ENCODE data around the gene TMA16.

TMA16 gene

DNA sequence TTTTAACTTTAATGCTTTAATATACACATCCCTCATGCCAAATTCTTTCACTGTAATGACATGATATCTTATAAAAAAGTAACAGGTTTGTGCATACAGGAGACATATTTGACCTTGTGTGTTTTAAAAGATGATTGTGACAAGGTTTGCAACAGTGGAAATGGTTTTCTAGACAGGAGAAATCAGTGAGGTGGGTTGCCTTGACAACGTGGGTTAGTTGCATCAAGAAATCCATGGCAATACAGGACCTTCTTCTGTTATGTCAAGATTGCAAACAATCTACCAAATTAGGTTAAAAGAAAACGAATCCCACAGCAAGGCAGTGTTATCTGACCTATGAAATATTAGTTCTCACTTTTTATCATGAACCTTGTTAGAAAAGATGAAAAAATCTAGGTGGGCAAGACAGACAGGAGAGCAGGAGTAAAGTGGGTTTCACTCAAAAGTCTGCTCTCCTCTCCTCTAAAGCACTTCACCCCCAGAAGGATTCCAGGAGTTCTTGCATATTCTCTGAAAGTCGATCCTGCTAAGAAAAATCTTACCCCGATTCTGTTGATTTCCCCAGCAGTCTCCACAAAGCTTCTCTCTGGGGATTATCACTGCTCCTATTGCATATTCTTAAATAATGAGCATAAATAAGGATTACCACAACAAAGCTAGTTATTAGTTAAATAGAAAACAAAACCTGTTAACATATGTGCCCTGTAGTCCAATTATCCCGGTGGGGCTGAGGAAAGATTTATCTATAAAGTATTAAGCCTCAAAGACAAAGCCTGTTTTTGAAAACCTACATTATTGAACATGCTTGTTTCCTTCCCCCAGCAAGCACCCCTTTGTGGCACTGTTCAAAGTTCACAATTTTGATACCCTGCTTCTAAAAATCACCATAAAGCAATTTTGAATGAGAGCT lies 71.0 kb downstream of the TMA16 start:
- DNase-seq, result no peak

DNA sequence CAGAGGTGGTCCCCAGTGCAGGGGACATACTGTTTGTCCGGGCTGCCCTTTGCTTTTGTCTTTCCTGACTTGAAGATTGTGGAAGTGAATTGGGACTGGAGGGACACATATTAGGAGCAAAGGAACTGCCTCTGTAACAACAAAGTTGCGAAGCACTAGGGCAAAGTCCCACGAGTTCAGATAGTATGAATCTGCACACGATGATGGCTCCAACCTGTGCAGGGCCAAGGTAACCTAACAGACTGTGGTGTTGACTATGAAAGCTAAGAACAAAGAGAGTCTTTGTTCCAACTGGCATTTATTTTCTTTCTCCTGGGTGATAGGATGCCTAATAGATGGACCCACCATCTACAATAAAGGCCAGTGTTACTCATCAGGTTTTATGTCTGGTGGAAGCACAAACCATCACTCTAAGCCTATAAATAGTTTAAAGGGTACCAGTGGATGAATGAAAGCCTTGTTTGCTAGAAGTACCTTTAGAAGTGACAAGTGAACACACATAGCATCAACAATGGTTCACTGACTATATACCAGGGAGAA lies 71.8 kb downstream of the TMA16 start:
- no peak for DNase-seq

DNA sequence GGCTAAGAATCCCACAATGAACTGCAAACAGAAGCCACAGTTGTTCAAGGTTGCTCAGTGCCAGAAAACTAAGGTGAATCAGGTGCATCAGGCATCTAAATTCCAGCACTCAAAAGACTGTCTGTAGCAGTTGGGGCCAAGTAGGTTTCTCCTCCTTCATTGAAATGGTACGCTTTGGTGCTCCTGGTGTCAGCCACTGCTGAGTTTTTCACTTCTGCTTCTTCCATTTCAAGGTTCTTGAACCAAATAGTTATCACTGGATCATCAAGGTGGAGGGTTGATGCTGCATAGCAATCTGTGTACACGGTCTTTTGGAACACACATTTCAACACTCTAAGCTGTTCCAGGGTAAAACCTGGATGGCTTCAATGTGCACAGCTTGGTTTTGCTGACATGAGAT lies 74.4 kb downstream of the TMA16 start:
- DNase-seq, result no peak
